HepG2 (cell line): ENCODE data around the gene TOPORS. TPM values are rescaled to one million over a fixed set of nuclear protein-coding genes. Genes with fewer than 3 reads are reported as not detected.

ENCODE experiments used
- EHMT2 ChIP-seq: fragments of 200-600 bp; sonication (generic); IDR thresholded peaks from 2 replicates; pipeline ENCODE4 v1.7.0; 2017; ENCODE audit warnings: antibody characterized with exemption, low read depth, low read length, borderline replicate concordance
- HIVEP1 ChIP-seq: sonication (generic); formaldehyde crosslinking; IDR thresholded peaks from 2 replicates; pipeline ENCODE4 v1.4.0; 2020; ENCODE audit warnings: mild to moderate bottlenecking, missing genetic modification reagents
- HOXD1 ChIP-seq: sonication (generic); formaldehyde crosslinking; IDR thresholded peaks from 2 replicates; pipeline ENCODE4 v1.5.0; 2020; ENCODE audit warnings: missing genetic modification reagents
- MAFF ChIP-seq: IDR thresholded peaks from 2 replicates; pipeline ENCODE4 v1.6.1; 2011; ENCODE audit warnings: low read depth, low read length, improper control_type of control experiment
- NAIF1 ChIP-seq: sonication (generic); formaldehyde crosslinking; IDR thresholded peaks from 2 replicates; pipeline ENCODE4 v1.5.0; 2020; ENCODE audit warnings: mild to moderate bottlenecking, missing genetic modification reagents, borderline replicate concordance
- ONECUT2 ChIP-seq: sonication (generic); formaldehyde crosslinking; IDR thresholded peaks from 2 replicates; pipeline ENCODE4 v1.4.0; 2020; ENCODE audit warnings: missing genetic modification reagents
- PCBP2 ChIP-seq: fragments of 200-400 bp; formaldehyde crosslinking; optimal IDR thresholded peaks from 2 replicates; pipeline ENCODE3; 2018; ENCODE audit warnings: low read length, low read depth; ENCODE audit not compliant: poor library complexity, severe bottlenecking
- SIN3A ChIP-seq: IDR thresholded peaks from 2 replicates; pipeline ENCODE4 v1.6.1; 2011; ENCODE audit warnings: low read depth, mild to moderate bottlenecking, control low read depth, low read length, borderline replicate concordance
- TBL1XR1 ChIP-seq: fragments of 150-350 bp; IDR thresholded peaks from 2 replicates; pipeline ENCODE4 v1.6.1; 2014; ENCODE audit warnings: borderline replicate concordance, low read length; ENCODE audit not compliant: partially characterized antibody
- ZBTB42 ChIP-seq: sonication (generic); formaldehyde crosslinking; IDR thresholded peaks from 2 replicates; pipeline ENCODE4 v1.5.0; 2020; ENCODE audit warnings: mild to moderate bottlenecking, missing genetic modification reagents
- ZNF17 ChIP-seq: sonication (generic); formaldehyde crosslinking; IDR thresholded peaks from 2 replicates; pipeline ENCODE4 v1.5.0; 2020; ENCODE audit warnings: mild to moderate bottlenecking, missing genetic modification reagents
- ZNF546 ChIP-seq: sonication (generic); formaldehyde crosslinking; conservative IDR thresholded peaks from 2 replicates; pipeline ENCODE4 v1.8.1; 2023; ENCODE audit warnings: mild to moderate bottlenecking, missing genetic modification reagents
- ZNF792 ChIP-seq: IDR thresholded peaks from 2 replicates; pipeline ENCODE4 v1.6.1; 2016
- polyA plus RNA-seq, 8 experiments: library from polyadenylated mRNA; depleted of rRNA in 3 of 8; stranded (reverse) in 7 of 8; unstranded in 1 of 8; fragments of >200 nt; fragmentation: Illumina TruSeq in 4 of 8; extraction: Trizol in 4 of 8; gene quantifications; 2 replicates each; pipeline versions ENCODE4 v1.2.1 to v1.2.3, GENCODE V29; 2011 to 2016; ENCODE audit warnings: low read depth in 4 of 8, missing spikeins in 1 of 8, mixed read lengths in 1 of 8; ENCODE audit not compliant: insufficient read depth in 1 of 8
- total RNA-seq, 5 experiments: library from RNA; depleted of rRNA; stranded (reverse); fragments of >200 nt; fragmentation: Illumina TruSeq; extraction: Trizol; gene quantifications; 2 replicates each; pipeline ENCODE4 v1.2.3, GENCODE V29; 2016; ENCODE audit warnings: low read depth in 1 of 5
- TF ChIP-seq, protein P1 (sequence below): sonication (generic); formaldehyde crosslinking; IDR thresholded peaks from 2 replicates; pipeline ENCODE4 v1.5.1; 2020; ENCODE audit warnings: mild to moderate bottlenecking, moderate library complexity, missing genetic modification reagents
- TF ChIP-seq, protein P2 (sequence below): IDR thresholded peaks from 2 replicates; pipeline ENCODE4 v1.6.1; 2016; ENCODE audit warnings: mild to moderate bottlenecking
- TF ChIP-seq, protein P3 (sequence below): IDR thresholded peaks from 2 replicates; pipeline ENCODE4 v1.6.1; 2018; ENCODE audit warnings: missing genetic modification reagents, mild to moderate bottlenecking, missing compliant biosample characterization
- TF ChIP-seq, protein P4 (sequence below): sonication (generic); formaldehyde crosslinking; IDR thresholded peaks from 2 replicates; pipeline ENCODE4 v1.8.0; 2022; ENCODE audit warnings: mild to moderate bottlenecking, missing genetic modification reagents, moderate library complexity
- TF ChIP-seq, protein P5 (sequence below): sonication (generic); formaldehyde crosslinking; IDR thresholded peaks from 2 replicates; pipeline ENCODE4 v1.8.0; 2022; ENCODE audit warnings: missing genetic modification reagents, mild to moderate bottlenecking, inconsistent platforms, borderline replicate concordance
- TF ChIP-seq, protein P6 (sequence below), 2 experiments: sonication (generic) in 1 of 2; formaldehyde crosslinking in 1 of 2; IDR thresholded peaks; 2 replicates each; pipeline versions ENCODE4 v1.5.1 to v1.6.1; 2011 to 2020; ENCODE audit warnings: borderline replicate concordance in 1 of 2, low read depth in 1 of 2, low read length in 1 of 2, mild to moderate bottlenecking in 1 of 2, missing genetic modification reagents in 1 of 2, moderate library complexity in 1 of 2

TOPORS gene
- total and polyA plus RNA-seq, 2 of the 13 experiments (the other 11 are each of a cell fraction or from before 2014, with no cell fraction given) = 6.8 to 19.6 TPM

DNA sequence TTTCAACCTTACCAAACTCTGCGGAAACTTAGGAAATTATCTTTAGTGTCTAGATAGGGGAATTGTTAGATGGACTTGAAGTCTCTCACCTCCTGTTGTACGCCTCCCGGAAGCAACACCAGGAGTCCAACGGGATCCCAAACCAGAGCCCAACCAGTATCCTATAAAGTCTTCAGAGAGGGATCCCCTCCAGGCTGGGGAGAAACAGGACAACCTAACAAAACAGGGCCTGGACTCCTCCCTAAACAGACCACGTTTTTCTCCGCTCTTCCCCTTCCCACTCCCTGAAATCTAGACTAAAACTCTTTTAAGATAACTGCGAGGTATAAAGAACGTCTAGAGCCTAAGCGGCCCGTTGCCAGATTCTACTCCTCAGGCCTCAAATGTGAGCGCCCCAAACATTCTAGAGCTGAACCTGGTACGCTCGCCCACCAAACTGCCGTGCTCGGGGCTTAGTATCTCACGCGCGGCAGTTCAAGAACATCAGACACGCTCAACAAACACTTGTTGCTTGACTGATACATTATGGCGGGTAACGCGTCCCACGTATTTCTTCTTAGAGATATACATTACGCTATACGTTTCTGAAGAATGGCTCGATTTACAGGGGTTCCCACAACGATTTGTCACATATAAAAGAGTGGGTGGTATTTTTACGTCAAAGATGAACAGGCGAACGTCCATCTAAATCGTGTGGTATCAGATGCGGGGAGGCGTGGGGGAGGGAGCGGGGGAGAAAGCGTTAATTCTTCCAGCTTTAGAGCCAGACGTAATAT, 922 bp downstream of the TOPORS start (continued):
- TF ChIP-seq, protein P1, sequence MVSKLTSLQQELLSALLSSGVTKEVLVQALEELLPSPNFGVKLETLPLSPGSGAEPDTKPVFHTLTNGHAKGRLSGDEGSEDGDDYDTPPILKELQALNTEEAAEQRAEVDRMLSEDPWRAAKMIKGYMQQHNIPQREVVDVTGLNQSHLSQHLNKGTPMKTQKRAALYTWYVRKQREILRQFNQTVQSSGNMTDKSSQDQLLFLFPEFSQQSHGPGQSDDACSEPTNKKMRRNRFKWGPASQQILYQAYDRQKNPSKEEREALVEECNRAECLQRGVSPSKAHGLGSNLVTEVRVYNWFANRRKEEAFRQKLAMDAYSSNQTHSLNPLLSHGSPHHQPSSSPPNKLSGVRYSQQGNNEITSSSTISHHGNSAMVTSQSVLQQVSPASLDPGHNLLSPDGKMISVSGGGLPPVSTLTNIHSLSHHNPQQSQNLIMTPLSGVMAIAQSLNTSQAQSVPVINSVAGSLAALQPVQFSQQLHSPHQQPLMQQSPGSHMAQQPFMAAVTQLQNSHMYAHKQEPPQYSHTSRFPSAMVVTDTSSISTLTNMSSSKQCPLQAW = no peak
- TF ChIP-seq ZNF546 (CRISPR knock-in tag) (0 out of 2 replicates have a peak, but pooled peaks have one; percentile 1), ZNF792 (CRISPR knock-in tag) (0 out of 2 replicates have a peak, but pooled peaks have one; percentile 4), NAIF1 (CRISPR knock-in tag) (peak; percentile 54; the same call in 1 of the 2 replicates), PCBP2 (no peak), ZBTB42 (CRISPR knock-in tag) (no peak), EHMT2 (no peak), ONECUT2 (CRISPR knock-in tag) (no peak), SIN3A (peak; percentile 20; the same call in 1 of the 2 replicates), ZNF17 (CRISPR knock-in tag) (no peak), HOXD1 (no peak), HIVEP1 (no peak), TBL1XR1 (no peak), MAFF (no peak)
- TF ChIP-seq, protein P2, sequence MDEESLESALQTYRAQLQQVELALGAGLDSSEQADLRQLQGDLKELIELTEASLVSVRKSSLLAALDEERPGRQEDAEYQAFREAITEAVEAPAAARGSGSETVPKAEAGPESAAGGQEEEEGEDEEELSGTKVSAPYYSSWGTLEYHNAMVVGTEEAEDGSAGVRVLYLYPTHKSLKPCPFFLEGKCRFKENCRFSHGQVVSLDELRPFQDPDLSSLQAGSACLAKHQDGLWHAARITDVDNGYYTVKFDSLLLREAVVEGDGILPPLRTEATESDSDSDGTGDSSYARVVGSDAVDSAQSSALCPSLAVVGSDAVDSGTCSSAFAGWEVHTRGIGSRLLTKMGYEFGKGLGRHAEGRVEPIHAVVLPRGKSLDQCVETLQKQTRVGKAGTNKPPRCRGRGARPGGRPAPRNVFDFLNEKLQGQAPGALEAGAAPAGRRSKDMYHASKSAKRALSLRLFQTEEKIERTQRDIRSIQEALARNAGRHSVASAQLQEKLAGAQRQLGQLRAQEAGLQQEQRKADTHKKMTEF = no peak
- TF ChIP-seq, protein P3, sequence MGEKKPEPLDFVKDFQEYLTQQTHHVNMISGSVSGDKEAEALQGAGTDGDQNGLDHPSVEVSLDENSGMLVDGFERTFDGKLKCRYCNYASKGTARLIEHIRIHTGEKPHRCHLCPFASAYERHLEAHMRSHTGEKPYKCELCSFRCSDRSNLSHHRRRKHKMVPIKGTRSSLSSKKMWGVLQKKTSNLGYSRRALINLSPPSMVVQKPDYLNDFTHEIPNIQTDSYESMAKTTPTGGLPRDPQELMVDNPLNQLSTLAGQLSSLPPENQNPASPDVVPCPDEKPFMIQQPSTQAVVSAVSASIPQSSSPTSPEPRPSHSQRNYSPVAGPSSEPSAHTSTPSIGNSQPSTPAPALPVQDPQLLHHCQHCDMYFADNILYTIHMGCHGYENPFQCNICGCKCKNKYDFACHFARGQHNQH = 0 out of 2 replicates have a peak, but pooled peaks have one; percentile 7
- TF ChIP-seq, protein P4, sequence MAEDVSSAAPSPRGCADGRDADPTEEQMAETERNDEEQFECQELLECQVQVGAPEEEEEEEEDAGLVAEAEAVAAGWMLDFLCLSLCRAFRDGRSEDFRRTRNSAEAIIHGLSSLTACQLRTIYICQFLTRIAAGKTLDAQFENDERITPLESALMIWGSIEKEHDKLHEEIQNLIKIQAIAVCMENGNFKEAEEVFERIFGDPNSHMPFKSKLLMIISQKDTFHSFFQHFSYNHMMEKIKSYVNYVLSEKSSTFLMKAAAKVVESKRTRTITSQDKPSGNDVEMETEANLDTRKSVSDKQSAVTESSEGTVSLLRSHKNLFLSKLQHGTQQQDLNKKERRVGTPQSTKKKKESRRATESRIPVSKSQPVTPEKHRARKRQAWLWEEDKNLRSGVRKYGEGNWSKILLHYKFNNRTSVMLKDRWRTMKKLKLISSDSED (CRISPR knock-in tag) = no peak
- TF ChIP-seq, protein P5, sequence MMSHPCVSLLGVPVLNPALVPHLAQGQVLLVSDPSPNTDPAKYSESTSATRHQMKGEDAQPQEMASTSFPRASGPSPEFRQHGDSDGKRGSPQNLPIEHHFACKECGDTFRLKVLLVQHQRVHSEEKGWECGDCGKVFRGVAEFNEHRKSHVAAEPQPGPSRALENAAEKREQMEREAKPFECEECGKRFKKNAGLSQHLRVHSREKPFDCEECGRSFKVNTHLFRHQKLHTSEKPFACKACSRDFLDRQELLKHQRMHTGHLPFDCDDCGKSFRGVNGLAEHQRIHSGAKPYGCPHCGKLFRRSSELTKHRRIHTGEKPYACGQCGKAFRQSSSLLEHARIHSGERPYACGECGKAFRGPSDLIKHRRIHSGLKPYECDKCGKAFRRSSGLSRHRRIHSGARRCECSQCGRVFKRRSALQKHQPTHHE (CRISPR knock-in tag) = no peak
- TF ChIP-seq, protein P6, sequence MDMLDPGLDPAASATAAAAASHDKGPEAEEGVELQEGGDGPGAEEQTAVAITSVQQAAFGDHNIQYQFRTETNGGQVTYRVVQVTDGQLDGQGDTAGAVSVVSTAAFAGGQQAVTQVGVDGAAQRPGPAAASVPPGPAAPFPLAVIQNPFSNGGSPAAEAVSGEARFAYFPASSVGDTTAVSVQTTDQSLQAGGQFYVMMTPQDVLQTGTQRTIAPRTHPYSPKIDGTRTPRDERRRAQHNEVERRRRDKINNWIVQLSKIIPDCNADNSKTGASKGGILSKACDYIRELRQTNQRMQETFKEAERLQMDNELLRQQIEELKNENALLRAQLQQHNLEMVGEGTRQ (IDR thresholded peaks at IDR 0.05; ENCODE audit: low read depth, low read length) = no peak
- TF ChIP-seq, protein P6 (CRISPR knock-in tag; IDR thresholded peaks at IDR 0.05; ENCODE audit: borderline replicate concordance) = peak; percentile 37; the same call in 1 of the 2 replicates
